Astrocyte (in vitro differentiated cells and primary cell): ENCODE results near the gene TNFAIP2. TPM values are rescaled to one million over a fixed set of nuclear protein-coding genes. Genes with fewer than 3 reads are reported as not detected.

Experiments
- DNase-seq: peaks from one replicate; pipeline ENCODE4 v3.0.0-alpha.2; 2010; ENCODE audit warnings: low read depth
- FAIRE-seq: peaks from 2 replicates; lab custom pipeline; 2011; peaks lifted over from hg19 to GRCh38; lab: Jason Lieb, UNC
- H2AFZ ChIP-seq: 2 replicates; pipeline ENCODE4 v1.6.0; 2012; ENCODE audit warnings: low read depth, low read length, inconsistent platforms
- H3K27ac ChIP-seq: 2 replicates; pipeline ENCODE4 v1.5.1; 2011; ENCODE audit warnings: low read depth, low read length, inconsistent platforms
- H3K27me3 ChIP-seq: 2 replicates; pipeline ENCODE4 v1.6.0; 2011; ENCODE audit warnings: low read length, inconsistent platforms; ENCODE audit not compliant: insufficient read depth
- H3K36me3 ChIP-seq: 2 replicates; pipeline ENCODE4 v1.5.1; 2011; ENCODE audit warnings: low read length, inconsistent platforms; ENCODE audit not compliant: insufficient read depth
- H3K4me1 ChIP-seq: 2 replicates; pipeline ENCODE4 v1.5.1; 2011; ENCODE audit warnings: low read length, inconsistent platforms; ENCODE audit not compliant: insufficient read depth
- H3K4me2 ChIP-seq: 2 replicates; pipeline ENCODE4 v1.6.0; 2012; ENCODE audit warnings: low read length, inconsistent platforms
- H3K4me3 ChIP-seq: 2 replicates; pipeline ENCODE4 v1.5.1; 2011; ENCODE audit warnings: low read depth, mild to moderate bottlenecking, low read length, inconsistent platforms; ENCODE audit not compliant: insufficient read depth
- H3K79me2 ChIP-seq: 2 replicates; pipeline ENCODE4 v1.6.0; 2012; ENCODE audit warnings: mild to moderate bottlenecking, low read length, inconsistent platforms; ENCODE audit not compliant: insufficient read depth
- H3K9ac ChIP-seq: 2 replicates; pipeline ENCODE4 v1.6.0; 2012; ENCODE audit warnings: mild to moderate bottlenecking, low read length, inconsistent platforms
- H3K9me3 ChIP-seq: 2 replicates; pipeline ENCODE4 v1.5.1; 2012; ENCODE audit warnings: low read depth, mild to moderate bottlenecking, low read length, inconsistent platforms; ENCODE audit not compliant: insufficient read depth
- H4K20me1 ChIP-seq: 2 replicates; pipeline ENCODE4 v1.6.0; 2012; ENCODE audit warnings: low read length, inconsistent platforms; ENCODE audit not compliant: insufficient read depth
- H3K27ac Mint-ChIP-seq: one replicate; pipeline ENCODE4 v1.8.0; 2021; ENCODE audit warnings: mild to moderate bottlenecking, mixed read lengths; ENCODE audit not compliant: unreplicated experiment
- H3K27me3 Mint-ChIP-seq: one replicate; pipeline ENCODE4 v1.8.0; 2021; ENCODE audit warnings: low read depth, mixed read lengths; ENCODE audit not compliant: unreplicated experiment
- H3K36me3 Mint-ChIP-seq: one replicate; pipeline ENCODE4 v1.8.0; 2021; ENCODE audit warnings: low read depth, mixed read lengths; ENCODE audit not compliant: unreplicated experiment
- H3K4me1 Mint-ChIP-seq: one replicate; pipeline ENCODE4 v1.8.0; 2021; ENCODE audit warnings: low read depth, mixed read lengths; ENCODE audit not compliant: unreplicated experiment
- H3K4me3 Mint-ChIP-seq: one replicate; pipeline ENCODE4 v1.8.0; 2021; ENCODE audit warnings: mild to moderate bottlenecking, moderate library complexity, mixed read lengths; ENCODE audit not compliant: unreplicated experiment
- H3K9me3 Mint-ChIP-seq: one replicate; pipeline ENCODE4 v1.8.0; 2021; ENCODE audit warnings: mild to moderate bottlenecking, mixed read lengths; ENCODE audit not compliant: unreplicated experiment
- EZH2 ChIP-seq: IDR thresholded peaks from 2 replicates; pipeline ENCODE4 v1.6.1; 2012; ENCODE audit warnings: mild to moderate bottlenecking, low read length, inconsistent platforms; ENCODE audit not compliant: insufficient read depth
- total RNA-seq: library from RNA; stranded (reverse); gene quantifications from 2 replicates; pipeline ENCODE4 v1.2.1, GENCODE V29; 2021
- TF ChIP-seq, protein P1 (sequence below): IDR thresholded peaks from 2 replicates; pipeline ENCODE4 v1.5.1; 2011; ENCODE audit warnings: low read depth, mild to moderate bottlenecking, inconsistent platforms, low read length, moderate library complexity; ENCODE audit not compliant: insufficient read depth

TNFAIP2 gene
- total RNA-seq, 1 donor from 2014 or later: 29.5 TPM

GRCh38 chr14:103142721-103143302, 19.6 kb downstream of the TNFAIP2 start:
- Histone ChIP-seq H3K9ac (no peak overlapping the region), H3K36me3 (no peaks in the 10 kb centered on the region), H2AFZ (no peak overlapping the region), H3K27me3 (peaks cover 33% of the 10 kb centered on the region), H3K79me2 (no peaks in the 10 kb centered on the region), H4K20me1 (no peaks in the 10 kb centered on the region), H3K4me1 (no peaks in the 10 kb centered on the region), H3K4me2 (no peak overlapping the region), H3K9me3 (no peaks in the 10 kb centered on the region), H3K4me3 (no peak overlapping the region), H3K27ac (no peak overlapping the region)
- no peaks in the 10 kb centered on the region for H3K9me3 Mint-ChIP-seq
- FAIRE-seq: no peak
- no peak for DNase-seq
- H3K4me3 Mint-ChIP-seq: no peak overlapping the region
- peaks cover 61% of the 10 kb centered on the region for H3K27me3 Mint-ChIP-seq
- no peak for TF ChIP-seq EZH2
- TF ChIP-seq, protein P1, sequence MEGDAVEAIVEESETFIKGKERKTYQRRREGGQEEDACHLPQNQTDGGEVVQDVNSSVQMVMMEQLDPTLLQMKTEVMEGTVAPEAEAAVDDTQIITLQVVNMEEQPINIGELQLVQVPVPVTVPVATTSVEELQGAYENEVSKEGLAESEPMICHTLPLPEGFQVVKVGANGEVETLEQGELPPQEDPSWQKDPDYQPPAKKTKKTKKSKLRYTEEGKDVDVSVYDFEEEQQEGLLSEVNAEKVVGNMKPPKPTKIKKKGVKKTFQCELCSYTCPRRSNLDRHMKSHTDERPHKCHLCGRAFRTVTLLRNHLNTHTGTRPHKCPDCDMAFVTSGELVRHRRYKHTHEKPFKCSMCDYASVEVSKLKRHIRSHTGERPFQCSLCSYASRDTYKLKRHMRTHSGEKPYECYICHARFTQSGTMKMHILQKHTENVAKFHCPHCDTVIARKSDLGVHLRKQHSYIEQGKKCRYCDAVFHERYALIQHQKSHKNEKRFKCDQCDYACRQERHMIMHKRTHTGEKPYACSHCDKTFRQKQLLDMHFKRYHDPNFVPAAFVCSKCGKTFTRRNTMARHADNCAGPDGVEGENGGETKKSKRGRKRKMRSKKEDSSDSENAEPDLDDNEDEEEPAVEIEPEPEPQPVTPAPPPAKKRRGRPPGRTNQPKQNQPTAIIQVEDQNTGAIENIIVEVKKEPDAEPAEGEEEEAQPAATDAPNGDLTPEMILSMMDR: no peak
- H3K4me1 Mint-ChIP-seq: peaks cover 4% of the 10 kb centered on the region
- no peak overlapping the region for H3K27ac Mint-ChIP-seq
- H3K36me3 Mint-ChIP-seq: no peaks in the 10 kb centered on the region

DNA sequence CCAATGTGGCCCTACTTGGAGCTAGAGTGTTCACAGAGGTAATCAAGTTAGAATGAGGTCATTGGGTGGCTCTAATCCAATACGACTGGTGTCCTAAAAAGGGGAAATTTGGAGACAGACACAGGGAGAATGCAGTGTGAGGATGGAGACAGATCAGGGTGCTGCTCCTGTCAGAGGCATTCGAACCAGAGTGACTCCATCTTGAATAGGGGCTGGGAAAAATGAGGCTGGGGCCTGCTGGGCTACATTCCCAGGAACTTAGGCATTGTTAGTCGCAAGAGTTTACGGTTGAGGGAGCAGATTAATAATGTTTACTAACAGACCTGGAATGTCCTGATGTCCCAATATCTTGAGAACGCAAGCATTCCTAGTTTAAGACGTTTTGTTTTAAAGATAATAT, 20.2 kb downstream of the TNFAIP2 start:
- FAIRE-seq (no peak), DNase-seq (no peak)
- no peaks in the 10 kb centered on the region for H3K9me3 Mint-ChIP-seq
- no peaks in the 10 kb centered on the region for H3K4me1 ChIP-seq
- no peaks in the 10 kb centered on the region for H3K9me3 ChIP-seq
- H3K27ac ChIP-seq: no peak overlapping the region
- H2AFZ ChIP-seq: no peak overlapping the region
- H3K4me3 ChIP-seq: no peak overlapping the region
- H3K4me1 Mint-ChIP-seq: peaks cover 4% of the 10 kb centered on the region
- TF ChIP-seq EZH2: no peak
- TF ChIP-seq, protein P1: no peak
- H3K4me2 ChIP-seq: no peak overlapping the region
- H3K9ac ChIP-seq: no peak overlapping the region
- no peaks in the 10 kb centered on the region for H3K36me3 Mint-ChIP-seq
- no peak overlapping the region for H3K4me3 Mint-ChIP-seq
- no peaks in the 10 kb centered on the region for H3K36me3 ChIP-seq
- no peaks in the 10 kb centered on the region for H3K79me2 ChIP-seq
- H3K27ac Mint-ChIP-seq: no peak overlapping the region
- peaks cover 68% of the 10 kb centered on the region for H3K27me3 Mint-ChIP-seq
- no peaks in the 10 kb centered on the region for H4K20me1 ChIP-seq
- peaks cover 35% of the 10 kb centered on the region for H3K27me3 ChIP-seq

DNA sequence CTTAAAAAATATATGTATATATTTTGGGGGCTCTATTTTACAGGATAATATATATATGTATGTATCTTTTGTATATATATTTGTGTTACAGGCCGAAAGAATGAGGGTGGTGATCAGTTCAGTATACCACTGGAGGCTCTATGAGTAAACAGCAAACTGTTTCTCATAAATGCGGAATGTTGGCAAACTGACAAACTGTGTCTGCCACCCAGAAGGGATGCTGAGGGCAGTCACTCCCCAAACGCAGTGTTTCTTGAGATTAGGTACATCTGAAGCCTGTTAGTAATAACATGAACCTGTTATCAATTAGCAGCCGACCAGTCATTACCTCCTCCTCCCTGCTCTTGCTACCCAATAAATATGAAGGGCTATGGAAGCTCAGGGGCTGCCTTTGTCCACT, 20.8 kb downstream of the TNFAIP2 start:
- H3K4me3 Mint-ChIP-seq: no peak overlapping the region
- no peaks in the 10 kb centered on the region for H3K36me3 Mint-ChIP-seq
- H3K27ac Mint-ChIP-seq: no peak overlapping the region
- H4K20me1 ChIP-seq: no peaks in the 10 kb centered on the region
- H3K27me3 Mint-ChIP-seq: peaks cover 68% of the 10 kb centered on the region
- DNase-seq (no peak), FAIRE-seq (no peak)
- H3K4me1 ChIP-seq: no peaks in the 10 kb centered on the region
- no peaks in the 10 kb centered on the region for H3K36me3 ChIP-seq
- TF ChIP-seq, protein P1: no peak
- no peak for TF ChIP-seq EZH2
- H3K27me3 ChIP-seq: peaks cover 34% of the 10 kb centered on the region
- no peak overlapping the region for H3K4me3 ChIP-seq
- no peaks in the 10 kb centered on the region for H3K9me3 Mint-ChIP-seq
- H3K9ac ChIP-seq: no peak overlapping the region
- peaks cover 1% of the 10 kb centered on the region for H3K4me1 Mint-ChIP-seq
- no peak overlapping the region for H3K27ac ChIP-seq
- H3K79me2 ChIP-seq: no peaks in the 10 kb centered on the region
- H3K9me3 ChIP-seq: no peaks in the 10 kb centered on the region
- no peak overlapping the region for H2AFZ ChIP-seq
- H3K4me2 ChIP-seq: no peak overlapping the region
